Measurements from ENCODE around the gene GZMM. TPM values are rescaled to one million over a fixed set of nuclear protein-coding genes. Genes with fewer than 3 reads are reported as not detected.

Gene GZMM
- total and polyA plus RNA-seq, 2 of the 13 experiments (the other 11 are each of a cell fraction or from before 2014, with no cell fraction given), result 0.07 TPM; not detected in 1

DNA sequence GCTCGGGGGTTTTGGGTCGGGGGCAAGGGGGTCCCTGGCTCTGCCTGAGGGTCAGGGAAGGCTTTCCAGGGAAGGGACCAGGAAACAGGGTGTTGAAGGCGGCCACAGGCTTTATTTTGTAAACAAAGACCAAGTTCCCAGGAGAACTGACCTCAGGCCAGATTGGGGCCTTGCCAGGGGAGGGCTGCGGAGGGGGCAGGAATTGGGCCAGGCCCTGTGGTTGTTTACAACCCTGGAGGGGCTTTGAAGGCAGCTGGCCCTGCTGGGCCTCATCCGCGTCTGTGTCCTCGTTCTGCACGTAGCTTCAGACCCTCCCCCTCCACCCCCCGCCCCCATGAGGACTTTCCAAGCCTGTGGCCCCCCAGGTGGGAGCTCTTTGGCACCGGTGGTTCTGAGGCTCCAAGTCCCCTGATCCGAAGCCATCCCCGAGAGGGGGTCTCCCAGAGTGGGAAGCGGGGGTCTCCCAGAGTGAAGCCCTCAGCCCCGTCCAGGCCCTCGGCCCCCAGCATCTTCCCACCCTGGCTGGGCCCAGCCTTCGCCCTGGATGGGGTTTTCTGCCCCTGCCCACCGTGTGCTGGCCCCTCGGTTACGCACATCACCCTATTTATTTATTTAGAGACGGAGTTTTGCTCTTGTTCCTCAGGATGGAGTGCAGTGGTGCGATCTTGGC, 15.1 kb downstream of the GZMM start (continued):
- TF ChIP-seq ZNF441 (CRISPR knock-in tag; IDR thresholded peaks at IDR 0.05; ENCODE audit: borderline replicate concordance) (no peak), HNRNPH1 (optimal IDR thresholded peaks at IDR 0.05; ENCODE audit: low read depth, low read length) (no peak), BCL6 (CRISPR knock-in tag; IDR thresholded peaks at IDR 0.05) (peak; percentile 72), SAP130 (CRISPR knock-in tag; IDR thresholded peaks at IDR 0.05; ENCODE audit: low read depth) (peak; percentile 81), ZNF816 (CRISPR knock-in tag; IDR thresholded peaks at IDR 0.05; ENCODE audit: borderline replicate concordance) (peak; percentile 55; the same call in 1 of the 2 replicates), FOXA3 (CRISPR knock-in tag; IDR thresholded peaks at IDR 0.05) (peak; percentile 83), EP300 (IDR thresholded peaks at IDR 0.05; ENCODE audit: low read depth in 2 of 2, low read length in 2 of 2) (peak in 1 of 2 experiments; percentile 71; a peak in 1 of 4 replicates), EP300 (CRISPR knock-in tag; IDR thresholded peaks at IDR 0.05; ENCODE audit: borderline replicate concordance) (no peak), ZNF431 (CRISPR knock-in tag; IDR thresholded peaks at IDR 0.05; ENCODE audit: borderline replicate concordance, low read depth) (peak; percentile 61), HDAC2 (CRISPR knock-in tag; IDR thresholded peaks at IDR 0.05) (peak; percentile 56), GABPA (IDR thresholded peaks at IDR 0.05; ENCODE audit: low read depth, low read length) (no peak), GABPA (CRISPR knock-in tag; IDR thresholded peaks at IDR 0.05; ENCODE audit: low read depth) (peak; percentile 40; the same call in 1 of the 2 replicates), PITX1 (CRISPR knock-in tag; IDR thresholded peaks at IDR 0.05) (peak; percentile 83), ZNF879 (CRISPR knock-in tag; IDR thresholded peaks at IDR 0.05) (no peak), NR2F1 (CRISPR knock-in tag; IDR thresholded peaks at IDR 0.05) (0 out of 4 replicates have a peak, but pooled peaks of 1 of the 2 experiments have one; percentile 14), SAFB2 (CRISPR knock-in tag; IDR thresholded peaks at IDR 0.05; ENCODE audit: borderline replicate concordance, low read depth) (0 out of 2 replicates have a peak, but pooled peaks have one; percentile 13), HMG20A (CRISPR knock-in tag; IDR thresholded peaks at IDR 0.05; ENCODE audit: borderline replicate concordance) (no peak), YEATS4 (CRISPR knock-in tag; IDR thresholded peaks at IDR 0.05; ENCODE audit: borderline replicate concordance) (peak; percentile 32; the same call in 1 of the 2 replicates), YEATS2 (CRISPR knock-in tag; IDR thresholded peaks at IDR 0.05; ENCODE audit: borderline replicate concordance) (peak; percentile 40; the same call in 1 of the 2 replicates)
- TF ChIP-seq, protein P1, sequence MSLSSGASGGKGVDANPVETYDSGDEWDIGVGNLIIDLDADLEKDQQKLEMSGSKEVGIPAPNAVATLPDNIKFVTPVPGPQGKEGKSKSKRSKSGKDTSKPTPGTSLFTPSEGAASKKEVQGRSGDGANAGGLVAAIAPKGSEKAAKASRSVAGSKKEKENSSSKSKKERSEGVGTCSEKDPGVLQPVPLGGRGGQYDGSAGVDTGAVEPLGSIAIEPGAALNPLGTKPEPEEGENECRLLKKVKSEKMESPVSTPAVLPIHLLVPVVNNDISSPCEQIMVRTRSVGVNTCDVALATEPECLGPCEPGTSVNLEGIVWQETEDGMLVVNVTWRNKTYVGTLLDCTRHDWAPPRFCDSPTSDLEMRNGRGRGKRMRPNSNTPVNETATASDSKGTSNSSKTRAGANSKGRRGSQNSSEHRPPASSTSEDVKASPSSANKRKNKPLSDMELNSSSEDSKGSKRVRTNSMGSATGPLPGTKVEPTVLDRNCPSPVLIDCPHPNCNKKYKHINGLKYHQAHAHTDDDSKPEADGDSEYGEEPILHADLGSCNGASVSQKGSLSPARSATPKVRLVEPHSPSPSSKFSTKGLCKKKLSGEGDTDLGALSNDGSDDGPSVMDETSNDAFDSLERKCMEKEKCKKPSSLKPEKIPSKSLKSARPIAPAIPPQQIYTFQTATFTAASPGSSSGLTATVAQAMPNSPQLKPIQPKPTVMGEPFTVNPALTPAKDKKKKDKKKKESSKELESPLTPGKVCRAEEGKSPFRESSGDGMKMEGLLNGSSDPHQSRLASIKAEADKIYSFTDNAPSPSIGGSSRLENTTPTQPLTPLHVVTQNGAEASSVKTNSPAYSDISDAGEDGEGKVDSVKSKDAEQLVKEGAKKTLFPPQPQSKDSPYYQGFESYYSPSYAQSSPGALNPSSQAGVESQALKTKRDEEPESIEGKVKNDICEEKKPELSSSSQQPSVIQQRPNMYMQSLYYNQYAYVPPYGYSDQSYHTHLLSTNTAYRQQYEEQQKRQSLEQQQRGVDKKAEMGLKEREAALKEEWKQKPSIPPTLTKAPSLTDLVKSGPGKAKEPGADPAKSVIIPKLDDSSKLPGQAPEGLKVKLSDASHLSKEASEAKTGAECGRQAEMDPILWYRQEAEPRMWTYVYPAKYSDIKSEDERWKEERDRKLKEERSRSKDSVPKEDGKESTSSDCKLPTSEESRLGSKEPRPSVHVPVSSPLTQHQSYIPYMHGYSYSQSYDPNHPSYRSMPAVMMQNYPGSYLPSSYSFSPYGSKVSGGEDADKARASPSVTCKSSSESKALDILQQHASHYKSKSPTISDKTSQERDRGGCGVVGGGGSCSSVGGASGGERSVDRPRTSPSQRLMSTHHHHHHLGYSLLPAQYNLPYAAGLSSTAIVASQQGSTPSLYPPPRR (CRISPR knock-in tag; IDR thresholded peaks at IDR 0.05; ENCODE audit: borderline replicate concordance), result peak; percentile 61; the same call in 1 of the 2 replicates
- TF ChIP-seq, protein P2, sequence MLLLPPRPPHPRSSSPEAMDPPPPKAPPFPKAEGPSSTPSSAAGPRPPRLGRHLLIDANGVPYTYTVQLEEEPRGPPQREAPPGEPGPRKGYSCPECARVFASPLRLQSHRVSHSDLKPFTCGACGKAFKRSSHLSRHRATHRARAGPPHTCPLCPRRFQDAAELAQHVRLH (CRISPR knock-in tag; IDR thresholded peaks at IDR 0.05; ENCODE audit: borderline replicate concordance, low read depth), result peak; percentile 38; the same call in 1 of the 2 replicates
- TF ChIP-seq, protein P3, sequence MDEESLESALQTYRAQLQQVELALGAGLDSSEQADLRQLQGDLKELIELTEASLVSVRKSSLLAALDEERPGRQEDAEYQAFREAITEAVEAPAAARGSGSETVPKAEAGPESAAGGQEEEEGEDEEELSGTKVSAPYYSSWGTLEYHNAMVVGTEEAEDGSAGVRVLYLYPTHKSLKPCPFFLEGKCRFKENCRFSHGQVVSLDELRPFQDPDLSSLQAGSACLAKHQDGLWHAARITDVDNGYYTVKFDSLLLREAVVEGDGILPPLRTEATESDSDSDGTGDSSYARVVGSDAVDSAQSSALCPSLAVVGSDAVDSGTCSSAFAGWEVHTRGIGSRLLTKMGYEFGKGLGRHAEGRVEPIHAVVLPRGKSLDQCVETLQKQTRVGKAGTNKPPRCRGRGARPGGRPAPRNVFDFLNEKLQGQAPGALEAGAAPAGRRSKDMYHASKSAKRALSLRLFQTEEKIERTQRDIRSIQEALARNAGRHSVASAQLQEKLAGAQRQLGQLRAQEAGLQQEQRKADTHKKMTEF (CRISPR knock-in tag; IDR thresholded peaks at IDR 0.05), result peak; percentile 63

All from HepG2 (cell line).